Hippocampal formation (tissue), 2 donors: ENCODE measurements around the gene DHDH.

ENCODE experiments used
- DNase-seq, 2 donors: peaks; one replicate each; lab custom pipeline; 2025; lab: John Stamatoyannopoulos, UW

The DHDH gene

DNA sequence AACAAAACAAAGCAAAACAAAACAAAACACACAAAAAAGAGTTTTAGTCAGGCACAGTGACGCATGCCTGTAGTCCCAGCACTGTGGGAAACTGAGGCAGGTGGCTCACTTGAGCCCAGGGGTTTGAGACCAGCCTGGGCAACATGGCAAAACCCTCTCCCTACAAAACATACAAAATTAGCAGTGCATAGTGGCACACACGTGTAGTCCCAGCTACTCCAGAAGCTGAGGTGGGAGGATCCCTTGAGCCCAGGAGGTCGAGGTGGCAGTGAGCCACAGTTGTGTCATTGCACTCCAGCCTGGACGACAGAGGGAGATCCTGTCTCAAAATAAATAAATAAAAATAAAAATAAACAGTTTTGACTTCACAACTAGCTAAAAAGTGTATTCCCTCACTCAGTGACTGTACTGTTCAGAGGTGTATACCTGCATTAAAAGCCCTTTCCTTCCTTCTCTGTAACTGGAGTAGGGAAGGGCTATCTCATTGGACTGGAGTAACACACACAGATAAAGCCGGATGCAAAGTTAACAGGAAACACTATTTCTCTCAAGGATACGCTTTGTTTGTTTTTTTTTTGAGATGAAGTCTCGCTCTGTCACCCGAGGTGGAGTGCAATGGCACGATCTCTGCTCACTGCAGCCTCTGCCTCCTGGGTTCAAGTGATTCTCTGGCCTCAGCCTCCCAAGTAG lies 17.5 kb downstream of the DHDH start:
- no peak for DNase-seq

DNA sequence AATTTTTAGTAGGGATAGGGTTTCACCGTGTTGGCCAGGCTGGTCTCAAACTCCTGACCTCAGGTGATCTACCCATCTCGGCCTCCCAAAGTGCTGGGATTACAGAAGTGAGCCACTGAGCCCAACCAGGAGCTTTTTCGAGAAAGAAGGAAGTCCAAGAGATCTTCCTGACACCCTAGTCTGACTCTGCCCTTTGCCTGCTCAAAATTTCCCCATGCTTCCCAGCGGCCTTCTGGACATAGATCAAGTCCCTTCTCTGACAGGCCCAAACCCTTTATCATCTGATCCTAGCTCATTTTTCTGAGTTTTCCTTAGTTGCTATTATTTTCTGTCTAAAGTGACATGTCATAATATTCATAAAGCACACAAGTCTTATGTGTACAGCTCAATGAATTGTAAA lies 19.6 kb downstream of the DHDH start:
- no peak for DNase-seq

- DNase-seq = no peak
These were observed 20.6 kb downstream of the DHDH start for GRCh38 chr19:48953990-48954594.

DNA sequence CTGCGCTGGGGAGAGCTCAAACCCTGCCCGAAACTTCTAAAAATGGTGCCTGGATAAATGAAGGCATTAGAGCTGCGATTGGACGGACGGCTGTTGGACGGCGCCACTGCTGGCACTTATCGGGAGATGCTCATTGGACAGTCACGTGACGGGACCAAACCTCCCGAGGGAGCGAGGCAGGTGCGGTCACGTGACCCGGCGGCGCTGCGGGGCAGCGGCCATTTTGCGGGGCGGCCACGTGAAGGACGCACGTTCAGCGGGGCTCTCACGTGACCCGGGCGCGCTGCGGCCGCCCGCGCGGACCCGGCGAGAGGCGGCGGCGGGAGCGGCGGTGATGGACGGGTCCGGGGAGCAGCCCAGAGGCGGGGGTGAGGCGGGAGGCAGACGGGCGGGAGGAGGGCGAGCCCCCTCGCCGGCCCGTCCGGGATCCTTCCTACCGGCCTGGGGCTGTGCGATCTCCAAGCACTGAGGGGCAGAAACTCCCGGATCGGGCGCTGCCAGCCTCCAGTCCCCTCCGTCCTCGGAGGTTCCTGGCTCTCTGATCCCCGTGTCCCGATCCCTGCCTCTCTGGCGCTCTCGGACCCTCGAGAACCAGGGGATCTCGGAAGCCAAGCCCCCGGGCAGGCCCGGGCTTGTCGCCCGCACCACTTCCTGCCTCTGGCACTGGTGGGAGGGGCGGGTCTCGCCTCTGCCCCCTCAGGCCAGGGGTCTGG lies 21.3 kb downstream of the DHDH start, which contains the start of gene BAX:
Gene BAX (plus strand): TSS at position 281 of the 713 bp plus-strand sequence. CDS start 54 bp downstream, at position 335.
- DNase-seq = peak; percentile 86 to 87

- no peak for DNase-seq
These were observed 21.9 kb downstream of the DHDH start for GRCh38 chr19:48955308-48955958.

DNA sequence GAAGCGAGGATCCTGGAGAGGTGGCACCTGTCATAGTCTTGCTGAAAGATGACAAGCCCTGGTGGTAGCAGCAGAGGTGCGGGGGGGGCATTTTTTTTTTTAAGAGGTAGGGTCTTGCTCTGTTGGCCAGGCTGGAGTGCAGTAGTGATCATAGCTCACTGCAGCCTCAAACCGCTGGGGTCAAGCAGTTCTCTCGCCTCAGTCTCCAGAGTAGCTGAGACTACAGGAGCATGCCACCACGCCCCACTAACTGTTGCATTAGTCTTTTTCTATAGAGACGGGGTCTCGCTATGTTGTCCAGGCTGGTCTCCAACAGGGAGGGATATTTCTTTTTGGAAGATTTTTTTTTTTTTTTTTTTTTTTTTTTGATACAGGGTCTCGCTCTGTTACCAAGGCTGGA lies 24.5 kb downstream of the DHDH start:
- no peak for DNase-seq

DNA sequence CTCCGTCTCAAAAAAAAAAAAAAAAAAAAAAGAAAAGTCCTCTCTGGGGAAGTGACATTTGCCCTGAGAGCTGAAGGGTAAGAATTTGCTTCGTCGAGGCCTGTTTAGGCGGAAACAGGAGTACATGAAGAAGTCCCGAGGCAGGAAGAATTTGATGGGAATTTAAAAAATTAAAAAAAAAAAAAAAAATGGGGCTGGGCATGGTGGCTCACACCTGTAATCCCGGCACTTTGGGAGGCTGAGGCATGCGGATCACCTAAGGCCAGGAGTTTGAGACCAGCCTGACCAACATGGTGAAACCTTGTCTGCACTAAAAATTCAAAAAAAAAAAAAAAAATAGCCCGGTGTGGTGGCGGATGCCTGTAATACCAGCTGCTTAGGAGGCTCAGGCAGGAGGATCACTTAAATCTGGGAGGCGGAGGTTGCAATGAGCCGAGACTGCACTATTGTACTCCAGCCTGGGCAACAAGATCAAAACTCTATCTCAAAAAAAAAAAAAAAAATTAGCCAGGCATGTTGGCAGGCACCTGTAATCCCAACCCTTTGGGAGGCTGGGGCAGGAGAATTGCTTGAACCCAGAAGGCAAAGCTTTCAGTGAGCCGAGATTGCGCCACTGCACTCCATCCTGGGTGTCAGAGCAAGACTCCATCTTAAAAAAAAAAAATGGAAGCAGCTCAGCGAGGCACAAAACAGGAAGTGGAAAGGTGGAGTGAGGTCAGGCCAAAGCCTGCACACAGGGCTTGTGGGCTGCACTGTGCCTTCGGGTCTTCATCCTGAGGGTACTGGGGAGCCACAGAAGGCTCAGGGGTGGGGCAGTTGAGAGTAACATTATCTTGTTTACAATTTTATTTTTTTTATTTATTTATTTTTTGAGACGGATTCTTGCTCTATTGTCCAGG lies 26.1 kb downstream of the DHDH start:
- no peak for DNase-seq

- no peak for DNase-seq
These were observed 27.7 kb downstream of the DHDH start for GRCh38 chr19:48961051-48961649.

GRCh38 chr19:48961673-48962028 lies 28.2 kb downstream of the DHDH start:
- no peak for DNase-seq

GRCh38 chr19:48962029-48962848 lies 28.7 kb downstream of the DHDH start:
- DNase-seq = peak in 1 of 2 donors; percentile 9

- no peak for DNase-seq
These were observed 29.3 kb downstream of the DHDH start for GRCh38 chr19:48962849-48963165.

- peak; percentile 25 to 53 for DNase-seq
These were observed 30.1 kb downstream of the DHDH start for GRCh38 chr19:48963371-48964204.

- DNase-seq = peak; percentile 25 to 47
These were observed 30.9 kb downstream of the DHDH start for GRCh38 chr19:48964205-48965039.

GRCh38 chr19:48965040-48965805 lies 31.7 kb downstream of the DHDH start, which contains the start of gene FTL:
FTL (plus strand) TSS chr19:48965309; CDS start chr19:48965508, 199 bp downstream.
- peak; percentile 98 for DNase-seq

DNA sequence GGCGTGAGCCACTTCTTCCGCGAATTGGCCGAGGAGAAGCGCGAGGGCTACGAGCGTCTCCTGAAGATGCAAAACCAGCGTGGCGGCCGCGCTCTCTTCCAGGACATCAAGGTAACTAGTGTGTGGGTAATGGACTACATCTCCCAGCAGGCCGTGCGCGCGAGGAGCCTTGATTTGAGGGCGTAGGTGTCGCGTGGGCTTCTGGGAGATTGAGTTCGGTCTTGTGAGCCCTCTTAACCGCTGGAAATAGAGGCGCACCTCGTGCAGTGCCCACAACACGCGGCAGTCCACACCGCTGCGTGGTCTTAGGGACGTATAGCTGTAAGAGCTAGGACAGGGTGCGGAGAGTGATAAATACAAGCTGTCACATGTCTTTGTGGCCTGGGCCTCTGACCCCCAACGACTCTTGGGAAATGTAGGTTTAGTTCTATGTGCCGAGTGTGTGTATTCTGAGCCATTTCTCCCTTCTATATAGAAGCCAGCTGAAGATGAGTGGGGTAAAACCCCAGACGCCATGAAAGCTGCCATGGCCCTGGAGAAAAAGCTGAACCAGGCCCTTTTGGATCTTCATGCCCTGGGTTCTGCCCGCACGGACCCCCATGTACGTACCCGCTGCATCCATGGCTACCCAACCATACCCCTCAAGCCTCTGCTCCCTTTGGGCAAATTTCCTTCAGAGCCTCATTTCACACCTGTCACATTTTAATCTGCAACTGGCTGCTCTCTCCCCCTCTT lies 32.5 kb downstream of the DHDH start:
- peak; percentile 64 to 76 for DNase-seq

DNA sequence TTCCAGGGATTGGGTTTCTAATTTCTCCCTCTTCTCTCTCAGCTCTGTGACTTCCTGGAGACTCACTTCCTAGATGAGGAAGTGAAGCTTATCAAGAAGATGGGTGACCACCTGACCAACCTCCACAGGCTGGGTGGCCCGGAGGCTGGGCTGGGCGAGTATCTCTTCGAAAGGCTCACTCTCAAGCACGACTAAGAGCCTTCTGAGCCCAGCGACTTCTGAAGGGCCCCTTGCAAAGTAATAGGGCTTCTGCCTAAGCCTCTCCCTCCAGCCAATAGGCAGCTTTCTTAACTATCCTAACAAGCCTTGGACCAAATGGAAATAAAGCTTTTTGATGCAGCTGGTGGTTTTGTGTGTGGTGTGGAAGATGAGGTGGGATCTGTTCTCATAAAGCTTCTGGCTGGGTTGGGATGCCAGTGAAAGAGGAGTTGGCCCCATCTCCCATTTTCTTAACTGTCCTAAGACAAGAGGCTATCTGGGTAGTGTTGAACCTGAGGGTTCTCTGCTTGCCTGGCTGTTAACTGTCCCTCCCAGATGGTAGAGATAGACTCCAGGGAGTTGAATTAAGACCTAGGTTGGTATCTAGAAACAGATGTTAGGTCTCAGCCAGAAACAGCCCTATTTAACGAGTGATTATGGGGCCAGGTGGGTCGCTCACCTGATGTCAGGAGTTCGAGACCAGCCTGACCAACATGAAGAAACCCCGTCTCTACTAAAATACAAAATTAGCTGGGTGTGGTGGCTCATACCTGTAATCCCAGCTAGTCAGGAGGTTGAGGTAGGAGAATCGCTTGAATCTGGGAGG lies 33.2 kb downstream of the DHDH start:
- no peak for DNase-seq
